WTC11 (cell line): Measurements from ENCODE around the gene WDR3.

Experiments
- KAT7 ChIP-seq: sonication (generic); formaldehyde crosslinking; IDR thresholded peaks from 2 replicates; pipeline ENCODE4 v1.8.1; 2023; ENCODE audit warnings: missing genetic modification reagents, mild to moderate bottlenecking, borderline replicate concordance
- NFYB ChIP-seq: sonication (generic); formaldehyde crosslinking; conservative IDR thresholded peaks from 2 replicates; pipeline ENCODE4 v1.8.0; 2022; ENCODE audit warnings: low read depth, missing genetic modification reagents
- NR3C1 ChIP-seq: sonication (generic); formaldehyde crosslinking; conservative IDR thresholded peaks from 2 replicates; pipeline ENCODE4 v1.8.1; 2023; ENCODE audit warnings: low read depth, mild to moderate bottlenecking, missing genetic modification reagents
- SMAD4 ChIP-seq: sonication (generic); formaldehyde crosslinking; IDR thresholded peaks from 2 replicates; pipeline ENCODE4 v1.8.0; 2022; ENCODE audit warnings: mild to moderate bottlenecking, missing genetic modification reagents
- USF2 ChIP-seq: sonication (generic); formaldehyde crosslinking; IDR thresholded peaks from 2 replicates; pipeline ENCODE4 v1.8.1; 2023; ENCODE audit warnings: mild to moderate bottlenecking, missing genetic modification reagents, moderate library complexity
- ZNF138 ChIP-seq: sonication (generic); formaldehyde crosslinking; conservative IDR thresholded peaks from 2 replicates; pipeline ENCODE4 v1.8.1; 2022; ENCODE audit warnings: mild to moderate bottlenecking, moderate library complexity, missing genetic modification reagents
- TF ChIP-seq, protein P1 (sequence below): fragments of 200-600 bp; IDR thresholded peaks from 2 replicates; pipeline ENCODE4 v1.8.0; 2022; ENCODE audit warnings: antibody characterized with exemption

DNA sequence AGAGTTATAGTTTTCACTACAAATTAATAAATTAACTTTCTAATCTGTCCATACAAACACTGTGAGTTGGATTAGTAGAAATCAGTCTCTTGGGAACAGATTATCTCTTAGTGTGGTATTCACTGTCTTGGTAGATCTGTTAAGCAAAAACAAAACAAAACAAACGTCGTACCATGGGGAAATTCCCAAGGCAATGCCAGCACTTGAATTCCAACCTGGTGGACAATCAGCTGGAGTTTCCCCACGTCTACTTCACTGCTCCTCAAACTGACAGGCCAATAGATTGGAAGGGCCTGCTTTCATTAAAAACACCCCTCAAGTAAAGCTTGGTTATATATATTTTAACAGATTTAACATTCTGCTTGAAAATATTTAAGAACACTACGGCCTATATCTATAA is 32.0 kb upstream of the WDR3 start:
- TF ChIP-seq SMAD4 (no peak), ZNF138 (CRISPR knock-in tag) (no peak), USF2 (CRISPR knock-in tag) (no peak), NFYB (no peak), KAT7 (CRISPR knock-in tag) (no peak), NR3C1 (no peak)
- TF ChIP-seq, protein P1, sequence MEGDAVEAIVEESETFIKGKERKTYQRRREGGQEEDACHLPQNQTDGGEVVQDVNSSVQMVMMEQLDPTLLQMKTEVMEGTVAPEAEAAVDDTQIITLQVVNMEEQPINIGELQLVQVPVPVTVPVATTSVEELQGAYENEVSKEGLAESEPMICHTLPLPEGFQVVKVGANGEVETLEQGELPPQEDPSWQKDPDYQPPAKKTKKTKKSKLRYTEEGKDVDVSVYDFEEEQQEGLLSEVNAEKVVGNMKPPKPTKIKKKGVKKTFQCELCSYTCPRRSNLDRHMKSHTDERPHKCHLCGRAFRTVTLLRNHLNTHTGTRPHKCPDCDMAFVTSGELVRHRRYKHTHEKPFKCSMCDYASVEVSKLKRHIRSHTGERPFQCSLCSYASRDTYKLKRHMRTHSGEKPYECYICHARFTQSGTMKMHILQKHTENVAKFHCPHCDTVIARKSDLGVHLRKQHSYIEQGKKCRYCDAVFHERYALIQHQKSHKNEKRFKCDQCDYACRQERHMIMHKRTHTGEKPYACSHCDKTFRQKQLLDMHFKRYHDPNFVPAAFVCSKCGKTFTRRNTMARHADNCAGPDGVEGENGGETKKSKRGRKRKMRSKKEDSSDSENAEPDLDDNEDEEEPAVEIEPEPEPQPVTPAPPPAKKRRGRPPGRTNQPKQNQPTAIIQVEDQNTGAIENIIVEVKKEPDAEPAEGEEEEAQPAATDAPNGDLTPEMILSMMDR = no peak
